Smooth muscle cell (in vitro differentiated cells): ENCODE measurements around the gene PRDM7. TPM values are rescaled to one million over a fixed set of nuclear protein-coding genes. Genes with fewer than 3 reads are reported as not detected.

Source experiments
- DNase-seq: peaks from one replicate; lab custom pipeline; 2025; ENCODE audit not compliant: unreplicated experiment; lab: John Stamatoyannopoulos, UW
- H2AFZ ChIP-seq: fragments of 200-600 bp; sonication (generic); 2 replicates; pipeline ENCODE4 v1.6.0; 2016; ENCODE audit warnings: antibody characterized with exemption, low read depth, mild to moderate bottlenecking
- H3F3A ChIP-seq: fragments of 200-600 bp; sonication (generic); 2 replicates; pipeline ENCODE4 v1.6.0; 2017; ENCODE audit warnings: antibody characterized with exemption, low read depth
- H3K27ac ChIP-seq: fragments of 200-600 bp; sonication (generic); 2 replicates; pipeline ENCODE4 v1.5.1; 2016; ENCODE audit warnings: low read depth, mild to moderate bottlenecking
- H3K27me3 ChIP-seq: fragments of 200-600 bp; sonication (generic); 2 replicates; pipeline ENCODE4 v1.6.1; 2016; ENCODE audit warnings: low read depth, mild to moderate bottlenecking
- H3K36me3 ChIP-seq: fragments of 200-600 bp; sonication (generic); 2 replicates; pipeline ENCODE4 v1.5.1; 2016; ENCODE audit warnings: low read depth
- H3K4me1 ChIP-seq: fragments of 200-600 bp; sonication (generic); 2 replicates; pipeline ENCODE4 v1.5.1; 2016; ENCODE audit warnings: low read depth
- H3K4me2 ChIP-seq: fragments of 200-600 bp; sonication (generic); 2 replicates; pipeline ENCODE4 v1.6.0; 2016; ENCODE audit warnings: mild to moderate bottlenecking
- H3K4me3 ChIP-seq: fragments of 200-600 bp; sonication (generic); 2 replicates; pipeline ENCODE4 v1.5.1; 2016; ENCODE audit warnings: mild to moderate bottlenecking
- H3K79me2 ChIP-seq: fragments of 200-600 bp; sonication (generic); 2 replicates; pipeline ENCODE4 v1.6.0; 2016; ENCODE audit warnings: low read depth, mild to moderate bottlenecking
- H3K9ac ChIP-seq: fragments of 200-600 bp; sonication (generic); 2 replicates; pipeline ENCODE4 v1.6.0; 2016; ENCODE audit warnings: low read depth
- H3K9me3 ChIP-seq: fragments of 200-600 bp; sonication (generic); replicated peaks from 2 replicates; pipeline ENCODE4 v1.5.1; 2016; ENCODE audit warnings: low read depth
- H4K20me1 ChIP-seq: fragments of 200-600 bp; sonication (generic); 2 replicates; pipeline ENCODE4 v1.6.0; 2016; ENCODE audit warnings: low read depth
- WGBS: methylation state at CpG from one replicate; pipeline ENCODE4 v1.1.7; 2016; ENCODE audit warnings: low lambda C conversion rate; 5-methylcytosine and 5-hydroxymethylcytosine counted together
- polyA plus RNA-seq: library from polyadenylated mRNA; unstranded; fragments of >200 nt; fragmentation: Nextera tagmentation; extraction: Ambion mirVana; gene quantifications from 2 replicates; pipeline ENCODE4 v1.2.1, GENCODE V29; 2016
- total RNA-seq: library from RNA; depleted of rRNA; stranded (reverse); fragments of >200 nt; gene quantifications from 2 replicates; pipeline ENCODE4 v1.2.3, GENCODE V29; 2014
- TF ChIP-seq, protein P1 (sequence below): fragments of 200-600 bp; sonication (generic); IDR thresholded peaks from 2 replicates; pipeline ENCODE4 v1.5.1; 2017; ENCODE audit warnings: borderline replicate concordance, mild to moderate bottlenecking, antibody characterized with exemption; ENCODE audit not compliant: insufficient read depth, poor library complexity, severe bottlenecking

The PRDM7 gene
- total and polyA plus RNA-seq, 2 experiments from 2014 or later = not detected

DNA sequence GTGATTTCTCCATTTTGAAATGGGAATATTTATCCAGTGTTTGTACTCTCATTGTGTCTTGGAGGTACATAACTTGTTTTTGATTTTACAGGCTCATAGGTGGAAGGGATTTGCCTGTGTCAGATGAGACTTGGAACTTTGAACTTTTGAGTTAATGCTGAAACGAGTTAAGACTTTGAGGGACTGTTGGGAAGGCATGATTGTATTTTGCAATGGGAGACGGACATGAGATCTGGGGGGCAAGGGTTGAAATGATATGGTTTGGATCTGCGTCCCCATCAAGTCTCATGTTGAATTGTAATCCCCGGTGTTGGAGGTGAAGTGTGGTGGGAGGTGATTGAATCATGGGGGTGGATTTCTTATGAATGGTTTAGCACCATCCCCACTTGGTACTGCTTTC, 21.8 kb downstream of the PRDM7 start:
- no peak overlapping the region for H3K9ac ChIP-seq
- no peak overlapping the region for H2AFZ ChIP-seq
- no peak overlapping the region for H3K4me3 ChIP-seq
- no peaks in the 10 kb centered on the region for H4K20me1 ChIP-seq
- TF ChIP-seq, protein P1, sequence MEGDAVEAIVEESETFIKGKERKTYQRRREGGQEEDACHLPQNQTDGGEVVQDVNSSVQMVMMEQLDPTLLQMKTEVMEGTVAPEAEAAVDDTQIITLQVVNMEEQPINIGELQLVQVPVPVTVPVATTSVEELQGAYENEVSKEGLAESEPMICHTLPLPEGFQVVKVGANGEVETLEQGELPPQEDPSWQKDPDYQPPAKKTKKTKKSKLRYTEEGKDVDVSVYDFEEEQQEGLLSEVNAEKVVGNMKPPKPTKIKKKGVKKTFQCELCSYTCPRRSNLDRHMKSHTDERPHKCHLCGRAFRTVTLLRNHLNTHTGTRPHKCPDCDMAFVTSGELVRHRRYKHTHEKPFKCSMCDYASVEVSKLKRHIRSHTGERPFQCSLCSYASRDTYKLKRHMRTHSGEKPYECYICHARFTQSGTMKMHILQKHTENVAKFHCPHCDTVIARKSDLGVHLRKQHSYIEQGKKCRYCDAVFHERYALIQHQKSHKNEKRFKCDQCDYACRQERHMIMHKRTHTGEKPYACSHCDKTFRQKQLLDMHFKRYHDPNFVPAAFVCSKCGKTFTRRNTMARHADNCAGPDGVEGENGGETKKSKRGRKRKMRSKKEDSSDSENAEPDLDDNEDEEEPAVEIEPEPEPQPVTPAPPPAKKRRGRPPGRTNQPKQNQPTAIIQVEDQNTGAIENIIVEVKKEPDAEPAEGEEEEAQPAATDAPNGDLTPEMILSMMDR = no peak
- no peaks in the 10 kb centered on the region for H3K27me3 ChIP-seq
- WGBS = 89% methylated on average over 4 of the region's 4 CpGs
- no peaks in the 10 kb centered on the region for H3K9me3 ChIP-seq
- H3K4me1 ChIP-seq = no peaks in the 10 kb centered on the region
- no peaks in the 10 kb centered on the region for H3K79me2 ChIP-seq
- DNase-seq = no peak
- no peak overlapping the region for H3K27ac ChIP-seq
- H3K4me2 ChIP-seq = no peak overlapping the region
- H3K36me3 ChIP-seq = no peaks in the 10 kb centered on the region
- no peaks in the 10 kb centered on the region for H3F3A ChIP-seq

DNA sequence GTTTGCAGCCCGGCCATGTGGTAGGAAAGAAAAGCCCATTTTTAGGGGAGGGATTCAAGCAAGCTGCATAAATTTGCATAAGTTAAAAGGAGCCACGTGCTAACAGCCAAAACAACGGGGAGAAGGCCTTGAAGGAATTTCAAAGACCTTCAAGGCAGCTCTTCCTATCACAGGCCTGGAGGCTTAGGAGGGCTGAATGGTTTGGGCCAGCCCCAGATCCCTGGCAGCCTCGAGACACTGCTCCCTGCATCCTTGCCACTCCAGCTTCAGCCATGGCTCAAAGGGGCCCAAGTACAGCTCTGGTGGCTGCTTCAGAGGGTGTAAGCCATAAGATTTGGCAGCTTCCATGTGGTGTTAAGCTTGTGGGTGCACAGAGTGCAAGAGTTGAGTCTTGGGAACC, 22.6 kb downstream of the PRDM7 start:
- TF ChIP-seq, protein P1 = no peak
- no peaks in the 10 kb centered on the region for H3F3A ChIP-seq
- 61% methylated on average over 4 of the region's 4 CpGs for WGBS

DNA sequence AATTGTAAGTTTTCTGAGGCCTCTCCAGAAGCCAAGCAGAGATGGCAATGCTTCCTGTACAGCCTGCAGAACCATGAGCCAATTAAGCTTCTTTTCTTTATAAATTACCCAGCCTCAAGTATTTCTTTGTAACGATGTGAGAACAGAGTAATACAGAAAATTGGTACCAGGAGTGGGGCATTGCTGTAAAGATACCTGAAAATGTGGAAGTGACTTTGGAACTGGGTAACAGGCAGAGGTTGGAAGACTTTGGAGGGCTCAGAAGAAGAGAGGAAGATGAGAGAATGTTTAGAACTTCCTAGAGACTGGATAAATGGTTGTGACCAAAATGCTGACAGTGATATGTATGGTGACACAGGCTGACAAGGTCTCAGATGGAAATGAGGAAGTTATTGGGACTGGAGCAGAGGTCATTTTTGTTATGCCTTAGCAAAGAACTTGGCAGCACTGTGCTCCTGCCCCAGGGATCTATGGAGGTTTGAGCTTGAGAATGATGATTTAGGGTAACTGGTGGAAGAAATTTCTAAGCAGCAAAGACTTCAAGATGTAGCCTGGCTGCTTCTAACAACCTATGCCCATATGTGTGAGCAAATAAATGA, 23.1 kb downstream of the PRDM7 start:
- no peaks in the 10 kb centered on the region for H3K27me3 ChIP-seq
- TF ChIP-seq, protein P1 = no peak
- H3K9me3 ChIP-seq = no peaks in the 10 kb centered on the region
- no peak overlapping the region for H3K27ac ChIP-seq
- no peaks in the 10 kb centered on the region for H4K20me1 ChIP-seq
- H3K79me2 ChIP-seq = no peaks in the 10 kb centered on the region
- no peaks in the 10 kb centered on the region for H3K4me1 ChIP-seq
- no peaks in the 10 kb centered on the region for H3K36me3 ChIP-seq
- H2AFZ ChIP-seq = no peak overlapping the region
- no peak overlapping the region for H3K9ac ChIP-seq
- H3F3A ChIP-seq = no peaks in the 10 kb centered on the region
- WGBS = 82% methylated on average over 1 of the region's 1 CpG
- H3K4me3 ChIP-seq = no peak overlapping the region
- DNase-seq = no peak
- H3K4me2 ChIP-seq = no peak overlapping the region

More for the DNA sequence above, 22.6 kb downstream of the PRDM7 start:
- no peak for DNase-seq
- Histone ChIP-seq H3K4me3 (no peak overlapping the region), H4K20me1 (no peaks in the 10 kb centered on the region), H3K79me2 (no peaks in the 10 kb centered on the region), H3K36me3 (no peaks in the 10 kb centered on the region), H3K9ac (no peak overlapping the region), H3K9me3 (no peaks in the 10 kb centered on the region), H3K27me3 (no peaks in the 10 kb centered on the region), H3K4me2 (no peak overlapping the region), H2AFZ (no peak overlapping the region), H3K4me1 (no peaks in the 10 kb centered on the region), H3K27ac (no peak overlapping the region)

DNA sequence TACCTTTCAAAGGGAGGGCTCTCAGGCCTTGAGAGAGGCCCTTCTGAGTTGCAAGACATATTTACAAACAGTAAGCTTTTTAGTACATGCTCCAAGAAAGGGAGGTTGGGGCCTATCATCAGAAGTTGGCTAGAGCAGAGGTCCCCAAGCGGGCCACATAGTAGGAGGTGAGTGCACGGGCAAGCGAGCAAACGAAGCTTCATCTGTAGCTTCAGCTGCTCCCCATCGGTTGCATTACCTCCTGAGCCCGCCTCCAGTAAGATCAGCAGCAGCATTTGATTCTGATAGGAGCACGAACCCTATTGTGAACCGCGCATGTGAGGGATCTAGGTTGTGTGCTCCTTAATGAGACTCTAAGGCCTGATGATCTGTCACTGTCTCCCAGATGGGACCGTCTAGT, 26.2 kb downstream of the PRDM7 start:
- Histone ChIP-seq H3K4me2 (no peak overlapping the region), H4K20me1 (no peaks in the 10 kb centered on the region), H3K4me1 (peaks cover 9% of the 10 kb centered on the region), H3K9me3 (no peaks in the 10 kb centered on the region), H3F3A (no peaks in the 10 kb centered on the region), H2AFZ (no peak overlapping the region), H3K4me3 (no peak overlapping the region), H3K36me3 (no peaks in the 10 kb centered on the region), H3K27ac (no peak overlapping the region), H3K79me2 (no peaks in the 10 kb centered on the region), H3K27me3 (no peaks in the 10 kb centered on the region), H3K9ac (no peak overlapping the region)
- DNase-seq = no peak
- TF ChIP-seq, protein P1 = no peak
- WGBS = 93% methylated on average over 10 of the region's 10 CpGs
